Measurements from ENCODE around the gene SMTN.

- no peak for TF ChIP-seq CTCF (conservative IDR thresholded peaks at IDR 0.05)
- TF ChIP-seq ZFX (IDR thresholded peaks at IDR 0.05), result 0 out of 2 replicates have a peak, but pooled peaks have one; percentile 24
Observed at GRCh38 chr22:31122532-31123291, 41.6 kb downstream of the SMTN start, which contains the start of gene INPP5J.
